NCI-H446 (cell line): ENCODE data around the gene DMRT3.
"Not testable (repeated sequence)": the region's sequence is repeated elsewhere in the genome, so short reads cannot be mapped to it uniquely, and the experiment has no call there.

Experiments used
- DNase-seq, 2 experiments: peaks; one replicate each; lab custom pipeline; 2025; lab: John Stamatoyannopoulos, UW

Gene DMRT3

GRCh38 chr9:971901-972500, 4.5 kb upstream of the DMRT3 start:
- no peak for DNase-seq

GRCh38 chr9:972501-973294, 3.8 kb upstream of the DMRT3 start:
- no peak for DNase-seq

- DNase-seq = no peak
Measured at GRCh38 chr9:973295-973834, 3.1 kb upstream of the DMRT3 start.

- DNase-seq = no peak
Measured at GRCh38 chr9:974031-974995, 2.1 kb upstream of the DMRT3 start.

- no peak for DNase-seq
Measured at GRCh38 chr9:974996-975739, 1.3 kb upstream of the DMRT3 start.

GRCh38 chr9:975740-976257, 656 bp upstream of the DMRT3 start:
- DNase-seq = no peak

GRCh38 chr9:976943-977837, 735 bp downstream of the DMRT3 start:
- no peak for DNase-seq

- no peak for DNase-seq
Measured at GRCh38 chr9:977838-978830, 1.7 kb downstream of the DMRT3 start.

GRCh38 chr9:979983-980382, 3.5 kb downstream of the DMRT3 start:
- DNase-seq = no peak

- DNase-seq = no peak
Measured at GRCh38 chr9:980640-981039, 4.2 kb downstream of the DMRT3 start.

GRCh38 chr9:981491-981898, 5.0 kb downstream of the DMRT3 start:
- DNase-seq = no peak

GRCh38 chr9:982394-983230, 6.2 kb downstream of the DMRT3 start:
- DNase-seq = no peak

- no peak for DNase-seq
Measured at GRCh38 chr9:994005-994404, 17.6 kb downstream of the DMRT3 start.

GRCh38 chr9:995192-995591, 18.7 kb downstream of the DMRT3 start:
- no peak for DNase-seq

- DNase-seq = no peak
Measured at GRCh38 chr9:995781-996180, 19.3 kb downstream of the DMRT3 start.

- DNase-seq = not testable (repeated sequence)
Measured at GRCh38 chr9:998299-999110, 22.1 kb downstream of the DMRT3 start.

GRCh38 chr9:1001838-1002237, 25.4 kb downstream of the DMRT3 start:
- no peak for DNase-seq
